Neural cell (in vitro differentiated cells): ENCODE results near the gene KIAA2012. TPM values are rescaled to one million over a fixed set of nuclear protein-coding genes. Genes with fewer than 3 reads are reported as not detected.

Experiments used
- H2AFZ ChIP-seq: fragments of 200-600, 300-800 bp; sonication (generic), shearing (Covaris generic); 2 replicates; pipeline ENCODE4 v1.6.0; 2014; ENCODE audit warnings: low read depth, mild to moderate bottlenecking, antibody characterized with exemption, low read length, moderate library complexity
- H3F3A ChIP-seq: fragments of 200-600 bp; shearing (Covaris generic); 2 replicates; pipeline ENCODE4 v1.6.1; 2016; ENCODE audit warnings: mild to moderate bottlenecking, moderate library complexity, mixed read lengths, antibody characterized with exemption, low read length; ENCODE audit not compliant: insufficient read depth, poor library complexity, severe bottlenecking
- H3K27ac ChIP-seq: fragments of 200-600, 300-800 bp; sonication (generic), shearing (Covaris generic); 2 replicates; pipeline ENCODE4 v1.5.1; 2014; ENCODE audit warnings: mild to moderate bottlenecking, low read length, moderate library complexity
- H3K27me3 ChIP-seq: fragments of 300-800, 200-600 bp; sonication (generic), shearing (Covaris generic); 2 replicates; pipeline ENCODE4 v1.6.0; 2014; ENCODE audit warnings: mild to moderate bottlenecking, low read depth, low read length, moderate library complexity; ENCODE audit not compliant: insufficient read depth
- H3K36me3 ChIP-seq: fragments of 300-800, 200-600 bp; sonication (generic), shearing (Covaris generic); 2 replicates; pipeline ENCODE4 v1.5.1; 2014; ENCODE audit warnings: mild to moderate bottlenecking, antibody characterized with exemption, low read length, moderate library complexity; ENCODE audit not compliant: insufficient read depth
- H3K4me2 ChIP-seq: fragments of 300-800, 200-600 bp; sonication (generic), shearing (Covaris generic); 2 replicates; pipeline ENCODE4 v1.6.0; 2014; ENCODE audit warnings: mild to moderate bottlenecking, low read length
- H3K4me3 ChIP-seq: fragments of 300-800, 200-600 bp; sonication (generic), shearing (Covaris generic); 2 replicates; pipeline ENCODE4 v1.5.1; 2014; ENCODE audit warnings: mild to moderate bottlenecking, low read length, moderate library complexity
- H3K79me2 ChIP-seq: fragments of 200-600 bp; shearing (Covaris generic); replicated peaks from 2 replicates; pipeline ENCODE4 v1.6.0; 2014; ENCODE audit warnings: mild to moderate bottlenecking, low read length, moderate library complexity; ENCODE audit not compliant: insufficient read depth
- H3K9ac ChIP-seq: fragments of 300-800, 200-600 bp; sonication (generic), shearing (Covaris generic); 2 replicates; pipeline ENCODE4 v1.6.1; 2016; ENCODE audit warnings: mild to moderate bottlenecking, low read length, mixed read lengths
- H3K9me2 ChIP-seq: fragments of 200-600 bp; shearing (Covaris generic); 2 replicates; pipeline ENCODE4 v1.6.1; 2016; ENCODE audit warnings: mild to moderate bottlenecking, low read length, mixed read lengths; ENCODE audit not compliant: insufficient read depth
- H3K9me3 ChIP-seq: fragments of 200-600, 300-800 bp; sonication (generic), shearing (Covaris generic); 2 replicates; pipeline ENCODE4 v1.6.1; 2016; ENCODE audit warnings: mild to moderate bottlenecking, mixed run types, low read length, moderate library complexity, mixed read lengths
- H4K20me1 ChIP-seq: fragments of 200-600 bp; shearing (Covaris generic); 2 replicates; pipeline ENCODE4 v1.6.1; 2016; ENCODE audit warnings: mild to moderate bottlenecking, mixed run types; ENCODE audit not compliant: insufficient read depth
- EP300 ChIP-seq: fragments of 450-650 bp; conservative IDR thresholded peaks from 2 replicates; pipeline ENCODE4 v1.6.1; 2014; ENCODE audit warnings: antibody characterized with exemption, mild to moderate bottlenecking, moderate library complexity; ENCODE audit not compliant: poor library complexity, severe bottlenecking
- EZH2 ChIP-seq: fragments of 200-600, 300-800 bp; shearing (Covaris generic), sonication (generic); IDR thresholded peaks from 2 replicates; pipeline ENCODE4 v1.6.1; 2014; ENCODE audit warnings: antibody characterized with exemption, low read length, borderline replicate concordance, mild to moderate bottlenecking; ENCODE audit not compliant: insufficient read depth, poor library complexity, severe bottlenecking
- MXI1 ChIP-seq: fragments of 450-650 bp; conservative IDR thresholded peaks from 2 replicates; pipeline ENCODE4 v1.6.1; 2014; ENCODE audit warnings: antibody characterized with exemption, mild to moderate bottlenecking; ENCODE audit not compliant: poor library complexity, severe bottlenecking
- POLR2AphosphoS5 ChIP-seq: IDR thresholded peaks from 2 replicates; pipeline ENCODE4 v1.6.1; 2012
- RAD21 ChIP-seq: fragments of 450-650 bp; conservative IDR thresholded peaks from 2 replicates; pipeline ENCODE4 v1.6.1; 2014; ENCODE audit warnings: antibody characterized with exemption, mild to moderate bottlenecking, moderate library complexity
- SMC3 ChIP-seq: fragments of 450-650 bp; conservative IDR thresholded peaks from 2 replicates; pipeline ENCODE4 v1.6.1; 2014; ENCODE audit warnings: antibody characterized with exemption, mild to moderate bottlenecking, moderate library complexity; ENCODE audit not compliant: poor library complexity
- TAF1 ChIP-seq: IDR thresholded peaks from 2 replicates; pipeline ENCODE4 v1.6.1; 2012; ENCODE audit warnings: low read depth
- polyA plus RNA-seq: library from polyadenylated mRNA; depleted of rRNA; stranded (reverse); fragments of >200 nt; gene quantifications from 2 replicates; pipeline ENCODE4 v1.2.3, GENCODE V29; 2014
- TF ChIP-seq, protein P1 (sequence below): fragments of 450-650 bp; IDR thresholded peaks from 2 replicates; pipeline ENCODE4 v1.5.1; 2014; ENCODE audit warnings: antibody characterized with exemption, mild to moderate bottlenecking, moderate library complexity; ENCODE audit not compliant: poor library complexity, severe bottlenecking
- TF ChIP-seq, protein P2 (sequence below): IDR thresholded peaks from 2 replicates; pipeline ENCODE4 v1.6.1; 2012; ENCODE audit warnings: borderline replicate concordance

KIAA2012 gene
- polyA plus RNA-seq, 1 donor from 2014 or later: not detected

DNA sequence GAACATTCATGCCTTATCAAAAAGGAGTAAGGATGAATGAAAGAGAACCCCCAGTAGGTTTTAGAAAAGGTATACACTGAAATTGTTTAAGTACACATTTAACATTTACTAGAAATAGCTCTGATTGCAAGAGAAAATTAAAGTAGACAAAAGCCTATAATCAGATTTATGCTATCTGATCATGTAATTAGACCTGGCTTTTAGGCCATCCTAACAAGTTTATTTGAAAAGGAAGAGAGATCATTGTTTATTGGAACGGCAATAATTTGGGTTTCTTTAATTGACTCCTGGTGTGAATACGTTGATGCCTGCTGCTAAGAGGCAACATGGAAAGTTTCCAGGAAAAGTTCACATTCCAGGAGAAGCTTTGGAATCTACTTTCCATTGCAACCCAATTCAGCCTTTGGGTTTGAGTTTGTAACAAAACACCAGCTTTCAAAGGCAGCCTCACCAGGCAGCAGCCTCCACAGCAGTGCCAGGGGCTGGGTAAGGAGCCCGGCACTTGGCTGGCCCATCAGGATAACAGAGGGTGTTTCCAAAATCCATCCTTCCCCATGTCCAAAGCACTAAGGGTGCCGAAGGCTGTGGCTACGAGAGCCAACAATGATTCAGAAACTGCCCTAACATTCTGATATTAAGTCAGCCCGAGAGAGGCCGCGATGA, 21.4 kb upstream of the KIAA2012 start:
- H3K9me2 ChIP-seq: no peaks in the 10 kb centered on the region
- no peaks in the 10 kb centered on the region for H4K20me1 ChIP-seq
- no peaks in the 10 kb centered on the region for H3K27me3 ChIP-seq
- no peaks in the 10 kb centered on the region for H3K79me2 ChIP-seq
- no peak overlapping the region for H3K9ac ChIP-seq
- no peak overlapping the region for H3K27ac ChIP-seq
- TF ChIP-seq, protein P1, sequence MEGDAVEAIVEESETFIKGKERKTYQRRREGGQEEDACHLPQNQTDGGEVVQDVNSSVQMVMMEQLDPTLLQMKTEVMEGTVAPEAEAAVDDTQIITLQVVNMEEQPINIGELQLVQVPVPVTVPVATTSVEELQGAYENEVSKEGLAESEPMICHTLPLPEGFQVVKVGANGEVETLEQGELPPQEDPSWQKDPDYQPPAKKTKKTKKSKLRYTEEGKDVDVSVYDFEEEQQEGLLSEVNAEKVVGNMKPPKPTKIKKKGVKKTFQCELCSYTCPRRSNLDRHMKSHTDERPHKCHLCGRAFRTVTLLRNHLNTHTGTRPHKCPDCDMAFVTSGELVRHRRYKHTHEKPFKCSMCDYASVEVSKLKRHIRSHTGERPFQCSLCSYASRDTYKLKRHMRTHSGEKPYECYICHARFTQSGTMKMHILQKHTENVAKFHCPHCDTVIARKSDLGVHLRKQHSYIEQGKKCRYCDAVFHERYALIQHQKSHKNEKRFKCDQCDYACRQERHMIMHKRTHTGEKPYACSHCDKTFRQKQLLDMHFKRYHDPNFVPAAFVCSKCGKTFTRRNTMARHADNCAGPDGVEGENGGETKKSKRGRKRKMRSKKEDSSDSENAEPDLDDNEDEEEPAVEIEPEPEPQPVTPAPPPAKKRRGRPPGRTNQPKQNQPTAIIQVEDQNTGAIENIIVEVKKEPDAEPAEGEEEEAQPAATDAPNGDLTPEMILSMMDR: no peak
- TF ChIP-seq TAF1 (no peak), SMC3 (no peak), MXI1 (no peak), EZH2 (no peak), RAD21 (no peak), EP300 (no peak), POLR2AphosphoS5 (no peak)
- TF ChIP-seq, protein P2, sequence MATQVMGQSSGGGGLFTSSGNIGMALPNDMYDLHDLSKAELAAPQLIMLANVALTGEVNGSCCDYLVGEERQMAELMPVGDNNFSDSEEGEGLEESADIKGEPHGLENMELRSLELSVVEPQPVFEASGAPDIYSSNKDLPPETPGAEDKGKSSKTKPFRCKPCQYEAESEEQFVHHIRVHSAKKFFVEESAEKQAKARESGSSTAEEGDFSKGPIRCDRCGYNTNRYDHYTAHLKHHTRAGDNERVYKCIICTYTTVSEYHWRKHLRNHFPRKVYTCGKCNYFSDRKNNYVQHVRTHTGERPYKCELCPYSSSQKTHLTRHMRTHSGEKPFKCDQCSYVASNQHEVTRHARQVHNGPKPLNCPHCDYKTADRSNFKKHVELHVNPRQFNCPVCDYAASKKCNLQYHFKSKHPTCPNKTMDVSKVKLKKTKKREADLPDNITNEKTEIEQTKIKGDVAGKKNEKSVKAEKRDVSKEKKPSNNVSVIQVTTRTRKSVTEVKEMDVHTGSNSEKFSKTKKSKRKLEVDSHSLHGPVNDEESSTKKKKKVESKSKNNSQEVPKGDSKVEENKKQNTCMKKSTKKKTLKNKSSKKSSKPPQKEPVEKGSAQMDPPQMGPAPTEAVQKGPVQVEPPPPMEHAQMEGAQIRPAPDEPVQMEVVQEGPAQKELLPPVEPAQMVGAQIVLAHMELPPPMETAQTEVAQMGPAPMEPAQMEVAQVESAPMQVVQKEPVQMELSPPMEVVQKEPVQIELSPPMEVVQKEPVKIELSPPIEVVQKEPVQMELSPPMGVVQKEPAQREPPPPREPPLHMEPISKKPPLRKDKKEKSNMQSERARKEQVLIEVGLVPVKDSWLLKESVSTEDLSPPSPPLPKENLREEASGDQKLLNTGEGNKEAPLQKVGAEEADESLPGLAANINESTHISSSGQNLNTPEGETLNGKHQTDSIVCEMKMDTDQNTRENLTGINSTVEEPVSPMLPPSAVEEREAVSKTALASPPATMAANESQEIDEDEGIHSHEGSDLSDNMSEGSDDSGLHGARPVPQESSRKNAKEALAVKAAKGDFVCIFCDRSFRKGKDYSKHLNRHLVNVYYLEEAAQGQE: no peak
- H3F3A ChIP-seq: no peaks in the 10 kb centered on the region
- no peak overlapping the region for H3K4me3 ChIP-seq
- H3K9me3 ChIP-seq: no peaks in the 10 kb centered on the region
- H3K4me2 ChIP-seq: no peak overlapping the region
- H2AFZ ChIP-seq: no peak overlapping the region
- H3K36me3 ChIP-seq: no peaks in the 10 kb centered on the region

DNA sequence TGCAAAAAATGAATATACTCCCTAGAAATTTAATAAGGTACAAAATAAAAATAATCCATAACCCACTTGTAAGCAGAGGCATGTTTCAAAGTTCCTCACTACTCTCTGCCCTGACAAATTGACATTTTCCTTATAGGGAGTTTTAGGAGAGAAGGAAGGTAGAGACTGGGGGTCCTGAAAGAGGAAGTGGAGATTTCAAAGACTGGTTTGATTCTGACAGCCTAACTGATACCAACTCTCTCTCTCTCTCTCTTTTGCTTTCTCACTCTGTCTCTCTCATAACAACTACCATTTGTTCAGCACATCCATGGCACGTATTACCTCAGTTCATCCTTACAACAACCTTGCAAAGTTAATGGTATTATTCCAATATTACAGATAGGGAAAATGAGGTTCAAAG, 20.8 kb upstream of the KIAA2012 start:
- no peak overlapping the region for H3K27ac ChIP-seq
- no peak overlapping the region for H3K4me3 ChIP-seq
- H4K20me1 ChIP-seq: no peaks in the 10 kb centered on the region
- H3F3A ChIP-seq: no peaks in the 10 kb centered on the region
- no peak overlapping the region for H3K4me2 ChIP-seq
- H3K79me2 ChIP-seq: no peaks in the 10 kb centered on the region
- no peaks in the 10 kb centered on the region for H3K9me2 ChIP-seq
- no peak for TF ChIP-seq EZH2
- TF ChIP-seq POLR2AphosphoS5: no peak
- TF ChIP-seq, protein P1: no peak
- TF ChIP-seq, protein P2: no peak
- TF ChIP-seq TAF1: no peak
- no peak for TF ChIP-seq SMC3
- TF ChIP-seq MXI1: no peak
- TF ChIP-seq RAD21: no peak
- TF ChIP-seq EP300: no peak
- H3K9me3 ChIP-seq: no peaks in the 10 kb centered on the region
- H3K9ac ChIP-seq: no peak overlapping the region
- H3K36me3 ChIP-seq: no peaks in the 10 kb centered on the region
- H2AFZ ChIP-seq: no peak overlapping the region
- H3K27me3 ChIP-seq: no peaks in the 10 kb centered on the region
